Sciatic nerve (tissue), 2 donors: ENCODE measurements around the gene GPC1. TPM values are rescaled to one million over a fixed set of nuclear protein-coding genes. Genes with fewer than 3 reads are reported as not detected.

ENCODE experiments used
- ATAC-seq: fragments of 200-7000 bp; cut with Tn5 transposase; one replicate; pipeline ENCODE4 v1.9.1; 2020; ENCODE audit warnings: mild to moderate bottlenecking, moderate library complexity
- DNase-seq: peaks from one replicate; pipeline ENCODE4 v3.0.0-alpha.2; 2020; ENCODE audit warnings: low spot score
- intact Hi-C: fragments of 100-400 bp; cut with DNase I; formaldehyde crosslinking; loops from one replicate; pipeline ENCODE4 v1.14.2; 2022
- total RNA-seq: library from RNA; stranded (reverse); fragmentation: NEBNext Ultra II Directional; extraction: Animal tissue kit (Norgen Biotek cat#: 25700); gene quantifications from one replicate; pipeline ENCODE4 v1.2.1, GENCODE V29; 2021
- donor health status: DM: no; HTN: no; CAD: no.
- donor health status: DM: no; HTN: no; CAD: no.

The GPC1 gene
- total RNA-seq, 1 donor from 2014 or later: 85.4 TPM

DNA sequence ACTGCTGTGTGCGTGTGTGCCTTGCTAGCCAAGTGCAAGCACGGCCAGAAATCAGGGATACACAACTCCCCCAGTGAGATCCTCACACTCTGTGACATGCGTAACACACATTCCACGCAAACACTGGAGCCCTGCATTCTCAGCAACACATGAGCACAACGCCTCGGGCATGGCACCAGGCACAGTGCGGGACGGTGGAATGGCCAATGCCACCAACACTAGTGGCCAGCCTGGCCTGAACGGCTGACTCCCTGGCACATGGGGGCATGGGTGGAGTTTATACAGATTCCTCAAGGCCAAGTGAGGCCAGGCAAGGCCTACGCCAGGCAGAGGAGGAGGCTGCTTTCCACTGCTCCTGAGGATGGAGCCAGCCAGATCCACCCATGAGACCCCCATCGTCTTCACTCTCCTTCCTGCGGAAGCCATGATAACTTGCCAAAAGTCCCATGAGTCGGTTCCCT is 66.1 kb downstream of the GPC1 start:
- intact Hi-C loops: no loop called here
- peak; percentile 32 for DNase-seq

DNA sequence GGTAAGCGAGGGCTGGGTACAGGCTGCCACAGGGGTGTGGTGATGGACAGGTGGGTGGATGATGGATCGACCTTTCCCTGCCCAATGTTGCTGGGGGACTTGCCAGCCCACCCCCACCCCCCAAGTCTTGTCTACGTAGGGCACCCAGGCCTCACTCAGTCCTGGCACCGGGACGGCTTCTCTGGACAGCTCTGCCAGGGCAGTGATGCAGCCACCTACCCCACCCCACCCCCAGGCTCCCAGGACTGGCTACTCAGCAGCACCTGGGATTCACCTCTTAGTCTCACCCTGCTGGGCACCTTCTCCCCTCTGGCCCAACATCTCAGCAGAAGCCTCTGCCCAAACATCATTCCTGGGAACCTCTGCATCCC is 66.6 kb downstream of the GPC1 start:
- peak; percentile 47 for DNase-seq
- intact Hi-C loops: no loop called here
- no peak for ATAC-seq

More for the DNA sequence above, 66.1 kb downstream of the GPC1 start:
- no peak for ATAC-seq

DNA sequence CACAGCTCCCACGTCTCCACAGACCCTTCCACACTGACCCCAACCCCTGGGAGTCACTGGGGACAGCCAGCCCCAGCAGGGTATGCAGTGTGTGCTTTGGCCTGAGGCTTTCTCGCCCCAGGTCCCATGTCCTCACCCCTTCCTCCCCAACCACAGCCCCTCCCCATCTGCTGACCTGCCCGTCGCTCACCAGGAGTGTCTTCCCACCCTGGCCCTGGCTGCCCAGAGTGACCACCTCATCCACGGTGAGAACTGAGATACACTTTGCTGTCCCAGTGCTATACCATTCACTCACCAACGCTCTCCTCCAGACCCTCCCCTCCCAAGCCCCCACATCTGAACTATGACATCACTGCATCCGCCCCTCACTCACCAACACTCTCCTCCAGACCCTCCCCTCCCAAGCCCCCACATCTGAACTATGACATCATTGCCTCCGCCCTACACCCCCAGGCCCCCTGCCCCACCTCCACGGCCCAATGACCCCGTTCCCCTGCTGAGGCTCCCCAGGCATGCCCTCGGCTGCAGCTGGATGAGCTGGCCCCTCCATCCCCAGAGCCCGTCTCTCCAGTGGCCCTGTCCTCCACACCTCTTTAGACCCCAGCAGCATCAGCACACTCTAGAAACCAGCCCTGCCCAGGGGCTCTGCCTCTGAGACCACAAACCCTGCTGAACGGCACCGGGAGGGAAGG is 67.1 kb downstream of the GPC1 start:
- DNase-seq (peak; percentile 31), ATAC-seq (no peak)
- intact Hi-C loops: no loop called here

DNA sequence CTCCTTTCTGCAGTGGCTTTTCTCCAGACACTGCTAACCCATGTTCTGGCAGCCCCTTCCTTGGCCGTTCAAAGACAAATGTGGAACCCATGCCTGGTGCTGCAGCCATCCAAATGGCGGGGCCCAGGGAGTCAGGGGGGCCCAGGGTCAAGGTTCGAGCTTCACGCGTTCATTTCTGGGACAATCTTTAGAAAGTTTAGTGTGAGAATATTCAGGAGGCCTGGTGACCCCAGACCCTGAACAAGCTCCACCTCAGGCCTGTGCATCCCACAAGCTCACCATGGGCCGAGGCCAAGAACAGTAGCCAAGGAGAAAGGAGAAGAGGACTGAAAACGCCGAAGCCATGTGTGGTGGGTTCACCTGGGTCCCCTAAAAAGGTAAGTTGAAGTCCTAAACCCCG is 67.9 kb downstream of the GPC1 start:
- ATAC-seq: no peak
- intact Hi-C loops: no loop called here
- DNase-seq: peak; percentile 39

DNA sequence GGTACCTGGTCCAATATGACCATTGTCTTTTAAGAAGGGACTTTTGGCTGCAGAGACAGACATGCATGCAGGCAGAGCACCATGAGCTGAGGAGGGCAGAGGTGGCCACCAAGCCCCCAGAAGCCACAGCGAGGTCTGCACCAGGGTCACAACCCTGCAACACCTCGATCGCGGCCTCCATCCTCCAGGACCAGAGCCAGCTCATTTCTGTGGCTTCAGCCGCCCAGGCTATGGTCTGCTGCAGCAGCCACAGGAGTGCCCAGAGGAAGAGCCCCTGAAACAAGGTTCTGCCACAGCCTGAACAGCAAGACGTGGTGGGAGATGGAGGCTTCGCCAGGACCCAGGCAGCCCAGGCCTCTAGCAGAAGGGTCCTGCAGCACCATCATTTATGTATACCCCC is 68.4 kb downstream of the GPC1 start:
- intact Hi-C loops: no loop called here
- DNase-seq (peak; percentile 21), ATAC-seq (no peak)

DNA sequence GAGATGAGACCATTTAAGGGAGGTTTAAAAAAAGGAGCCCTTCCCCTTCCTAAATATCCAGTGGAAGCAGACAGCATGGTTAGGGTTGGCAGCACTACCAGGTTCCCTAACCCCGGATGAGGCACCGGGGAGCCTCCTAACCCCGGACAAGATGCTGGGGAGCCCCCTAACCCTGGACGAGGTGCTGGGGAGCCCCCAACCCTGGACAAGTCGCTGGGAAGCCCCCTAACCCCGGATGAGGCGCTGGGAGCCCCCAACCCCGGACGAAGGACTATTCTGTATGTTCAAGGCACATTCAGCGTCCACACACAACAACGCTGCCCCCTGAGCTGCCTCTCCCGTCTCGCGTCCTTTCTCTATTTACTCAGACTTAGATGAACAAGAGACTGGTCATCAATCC is 70.4 kb downstream of the GPC1 start:
- DNase-seq: peak; percentile 34
- ATAC-seq: no peak
- intact Hi-C loops: no loop called here

DNA sequence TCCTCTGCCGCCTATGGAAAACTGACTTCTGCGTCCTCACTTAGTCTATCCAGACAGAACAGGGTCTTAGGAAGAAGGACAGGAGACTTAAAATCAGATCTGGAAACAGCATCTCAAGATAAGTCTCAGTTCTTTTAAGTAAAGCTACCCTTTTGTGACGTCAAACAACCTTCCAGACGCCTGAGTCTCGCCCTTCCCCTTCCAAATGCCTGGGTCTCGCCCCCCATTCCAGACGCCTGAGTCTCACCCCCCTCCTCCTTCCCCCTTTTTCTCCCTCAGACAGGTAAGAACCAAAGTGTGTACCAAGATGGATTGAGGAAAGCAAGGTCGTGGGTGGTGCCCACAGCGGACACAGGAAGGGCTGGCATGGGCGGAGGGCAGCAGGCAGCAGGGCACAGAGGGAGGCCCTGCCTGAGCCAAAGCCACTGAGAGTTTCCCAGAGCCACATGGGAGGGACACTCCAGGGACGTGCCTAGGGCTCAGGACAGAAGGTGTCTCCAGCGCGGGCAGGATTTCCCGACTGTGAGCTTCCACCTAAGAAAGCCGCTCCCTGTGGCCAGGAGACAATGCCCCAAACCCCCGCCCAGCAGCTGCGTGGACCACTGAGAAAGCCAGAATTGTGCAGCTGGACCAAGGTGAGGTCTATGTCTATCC is 71.1 kb downstream of the GPC1 start:
- intact Hi-C loops: no loop called here
- DNase-seq (no peak), ATAC-seq (no peak)

DNA sequence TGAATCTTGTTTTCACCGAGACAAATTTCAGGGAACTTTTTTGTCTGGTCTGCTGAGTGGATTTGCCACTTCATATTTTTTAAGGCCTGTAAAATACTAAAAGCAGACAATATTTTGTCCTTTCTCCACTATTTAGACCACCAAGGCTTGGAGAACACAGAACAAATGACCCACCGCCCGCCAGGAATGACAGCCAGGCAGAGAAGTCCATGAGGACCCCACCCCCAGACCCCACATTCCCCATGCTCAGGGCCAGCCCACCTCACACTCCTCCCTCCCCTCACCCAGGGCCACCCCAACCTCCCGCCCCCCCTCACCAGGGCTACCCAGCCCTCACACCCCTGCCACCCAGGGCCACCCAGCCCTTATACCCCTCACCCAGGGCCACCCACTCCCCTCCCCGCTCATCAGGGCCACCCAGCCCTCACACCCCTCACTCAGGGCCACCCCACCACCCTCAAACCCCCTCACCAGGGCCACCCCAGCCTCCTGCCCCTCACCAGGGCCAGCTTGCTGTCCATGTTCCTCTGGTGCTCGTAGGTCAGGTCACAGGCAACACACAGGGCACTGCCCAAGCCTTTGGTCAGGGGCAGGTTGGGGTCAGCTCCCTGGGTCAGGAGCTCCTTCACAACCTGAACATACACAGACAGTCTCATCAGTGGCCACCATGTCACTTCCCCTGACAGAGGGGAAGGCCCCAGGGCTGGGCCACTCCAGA is 71.8 kb downstream of the GPC1 start:
- no peak for ATAC-seq
- intact Hi-C loops: no loop called here
- DNase-seq: no peak

DNA sequence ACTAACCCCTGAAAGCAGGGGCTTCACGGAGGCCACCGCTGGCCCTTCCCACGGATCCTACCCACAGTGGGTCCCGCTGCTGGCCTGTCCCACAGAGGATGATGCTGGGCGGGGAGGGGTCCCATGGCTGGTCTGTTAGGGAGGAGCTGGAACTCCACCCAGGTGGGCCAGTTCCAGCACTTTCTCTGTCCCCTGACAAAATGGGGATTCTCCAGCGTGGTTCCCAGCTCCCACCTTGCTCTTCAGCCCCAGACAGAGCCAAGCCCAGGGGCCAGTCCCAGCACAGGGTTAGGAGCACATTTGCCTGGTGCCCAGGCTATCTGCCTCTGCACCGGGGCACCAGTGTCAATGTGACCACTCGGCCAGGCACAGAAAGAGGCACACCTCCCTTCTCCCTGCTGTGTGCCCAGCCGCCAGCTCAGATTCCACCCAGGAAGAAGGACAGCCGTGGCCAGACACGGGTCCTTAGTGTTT is 72.4 kb downstream of the GPC1 start:
- DNase-seq (no peak), ATAC-seq (no peak)
- intact Hi-C loops: no loop called here

DNA sequence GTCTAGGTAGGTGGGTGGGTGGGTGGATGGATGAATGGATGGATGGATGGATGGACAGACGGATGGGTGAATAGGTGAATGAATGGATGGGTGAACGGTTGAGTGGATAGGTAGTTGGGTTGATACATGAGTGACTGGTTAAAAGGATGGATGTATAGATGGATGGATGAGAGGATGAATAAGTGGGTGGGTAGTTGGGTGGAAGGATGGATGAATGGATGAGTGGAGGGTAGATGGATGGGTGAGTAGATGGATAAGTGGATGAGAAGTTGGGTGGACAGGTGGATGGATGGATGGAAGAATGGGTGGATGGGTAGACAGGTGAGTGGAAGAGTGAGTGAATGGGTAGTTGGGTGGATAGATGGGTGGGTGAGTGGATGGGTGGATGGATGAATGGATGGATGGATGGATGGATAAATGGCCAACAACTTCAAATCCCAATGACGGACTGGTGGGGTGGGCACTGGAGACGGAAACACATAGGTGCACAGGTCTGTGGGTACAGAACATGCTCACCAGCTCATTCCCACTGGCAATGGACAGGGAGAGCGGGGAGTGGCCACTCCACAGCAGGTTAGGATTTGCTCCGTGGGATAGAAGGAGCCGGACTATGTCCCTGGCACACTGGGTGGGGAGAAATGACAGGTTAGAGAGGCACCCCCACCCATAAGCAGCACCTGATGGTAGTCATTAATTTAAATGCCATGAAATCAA is 73.5 kb downstream of the GPC1 start:
- intact Hi-C loops: no loop called here
- ATAC-seq (no peak), DNase-seq (peak; percentile 23)

DNA sequence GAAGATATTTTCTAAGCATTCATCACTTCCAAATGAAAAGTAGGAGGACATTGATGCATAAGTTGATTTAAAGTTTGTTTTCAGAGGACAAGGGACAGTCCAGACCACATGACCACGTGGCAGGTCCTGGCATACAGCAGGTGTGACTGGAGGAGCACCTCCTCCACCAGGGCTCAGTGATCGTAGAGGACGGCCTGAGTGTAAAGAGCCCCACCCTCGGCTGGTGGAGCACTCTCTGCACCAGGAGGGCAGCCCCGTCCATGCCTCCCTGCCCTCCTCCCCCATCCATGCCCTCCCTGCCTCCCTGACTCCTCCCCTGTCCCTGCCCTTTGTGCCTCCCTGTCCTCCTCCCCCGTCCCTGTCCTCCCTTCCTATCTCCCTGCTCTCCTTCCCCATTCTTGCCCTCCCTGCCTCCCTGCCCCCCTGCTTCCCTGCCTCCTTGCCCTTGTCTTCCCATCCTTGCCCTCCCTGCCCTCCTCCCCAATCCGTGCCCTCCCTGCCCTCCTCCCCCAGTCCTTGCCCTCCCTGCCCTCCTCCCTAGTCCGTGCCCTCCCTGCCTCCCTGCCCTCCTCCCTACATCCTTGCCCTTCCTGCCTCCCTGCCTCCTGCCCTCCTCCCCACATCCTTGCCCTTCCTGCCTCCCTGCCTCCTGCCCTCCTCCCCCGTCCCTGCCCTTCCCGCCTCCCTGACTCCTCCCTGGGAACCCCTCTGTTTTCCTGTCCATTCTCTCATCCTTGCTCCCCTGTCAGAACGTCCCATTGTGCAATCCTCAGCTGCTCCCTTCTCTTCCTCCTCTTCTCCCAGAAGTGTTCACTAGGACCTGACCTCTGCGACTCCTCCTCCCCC is 74.4 kb downstream of the GPC1 start:
- DNase-seq: peak; percentile 48
- no peak for ATAC-seq
- intact Hi-C loops: no loop called here

DNA sequence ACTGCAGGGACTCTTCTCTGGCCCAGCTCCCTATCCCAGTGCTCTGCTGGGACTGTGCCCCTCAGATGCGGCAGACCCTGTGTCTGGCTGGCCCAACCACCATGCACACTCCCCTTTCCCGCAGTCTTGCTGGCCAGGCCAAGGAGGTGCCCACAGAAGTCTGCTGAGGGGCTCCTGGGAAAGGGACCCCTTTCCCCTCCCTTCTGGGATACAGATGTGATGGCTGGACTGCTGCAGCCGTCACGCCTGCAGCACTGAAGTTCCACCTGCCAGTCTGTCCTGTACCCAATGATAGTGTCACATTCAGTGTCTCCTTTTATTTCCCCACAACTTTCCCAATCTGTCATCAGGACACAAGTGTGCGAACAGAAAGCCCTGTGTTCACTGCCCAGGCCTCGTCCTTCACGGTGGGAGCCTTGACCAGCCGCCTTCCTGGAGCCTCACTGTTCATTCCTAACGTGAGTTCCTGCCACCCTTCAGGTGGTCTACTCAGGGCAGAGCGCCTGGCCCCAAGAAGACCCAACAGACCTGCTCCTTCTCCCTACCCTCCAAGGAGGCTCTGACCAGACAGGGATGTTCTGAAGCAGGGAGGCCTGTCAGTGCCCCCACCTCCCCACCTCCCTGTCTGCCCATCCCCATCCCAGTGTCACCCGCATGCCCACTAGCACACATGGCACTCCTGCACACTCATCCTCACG is 75.2 kb downstream of the GPC1 start:
- DNase-seq (peak; percentile 5), ATAC-seq (no peak)
- intact Hi-C loops: no loop called here

DNA sequence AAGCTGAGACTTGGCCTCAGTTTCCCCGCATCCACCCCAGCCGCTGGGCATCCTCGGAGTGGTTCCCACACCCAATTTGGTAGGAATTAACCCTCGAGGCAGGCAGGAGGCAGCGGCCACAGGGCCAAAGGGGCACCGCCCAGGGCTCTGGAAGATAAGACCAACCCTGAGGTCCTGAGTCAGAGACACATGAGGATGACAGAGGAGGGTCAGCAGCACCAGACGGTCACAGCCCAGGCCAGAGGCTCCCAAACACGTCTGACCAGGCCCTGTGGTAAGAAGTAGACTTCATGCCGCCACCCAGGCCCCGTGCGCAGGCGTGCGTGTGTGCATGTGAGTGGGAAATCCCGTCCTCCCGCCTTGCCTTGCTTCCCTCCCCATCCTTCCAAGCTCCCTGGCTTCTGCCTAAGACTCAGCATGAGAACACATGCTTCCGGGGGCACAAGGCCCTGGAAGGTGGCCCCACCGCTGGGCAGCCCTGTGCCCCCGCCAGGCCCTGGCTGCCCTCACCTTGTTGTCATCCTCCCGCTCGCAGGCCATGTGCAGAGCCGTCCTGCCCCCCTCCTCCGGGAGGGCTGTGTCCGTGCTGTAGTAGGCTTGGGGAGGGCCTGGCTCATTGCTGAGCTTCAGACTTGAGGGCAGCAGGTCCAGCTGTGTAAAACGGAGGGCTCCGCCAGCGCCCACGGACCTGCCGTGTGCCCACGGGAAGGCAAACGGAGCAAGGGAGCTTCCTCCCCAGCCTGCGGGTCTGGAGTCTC is 76.1 kb downstream of the GPC1 start:
- ATAC-seq (no peak), DNase-seq (peak; percentile 44)
- intact Hi-C loops: no loop called here

DNA sequence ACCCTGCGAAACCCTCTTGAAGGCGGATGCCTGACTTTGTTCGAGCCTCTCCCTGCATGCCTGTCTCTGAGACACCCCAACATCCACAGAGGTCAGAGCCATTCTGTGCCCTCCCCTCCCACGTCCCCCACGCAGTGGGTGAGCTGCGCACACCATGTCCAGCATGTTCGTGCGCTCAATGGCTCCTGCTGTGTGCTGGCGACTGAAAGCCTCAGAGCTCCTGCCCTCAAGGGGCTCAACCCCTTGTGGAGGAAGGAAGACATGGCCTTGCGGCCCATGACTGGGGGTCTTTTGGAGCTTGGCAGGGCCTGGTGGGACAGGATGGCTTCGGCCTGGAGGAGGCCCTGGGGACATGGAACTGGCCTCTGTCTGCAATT is 76.6 kb downstream of the GPC1 start:
- ATAC-seq (no peak), DNase-seq (no peak)
- intact Hi-C loops: no loop called here

DNA sequence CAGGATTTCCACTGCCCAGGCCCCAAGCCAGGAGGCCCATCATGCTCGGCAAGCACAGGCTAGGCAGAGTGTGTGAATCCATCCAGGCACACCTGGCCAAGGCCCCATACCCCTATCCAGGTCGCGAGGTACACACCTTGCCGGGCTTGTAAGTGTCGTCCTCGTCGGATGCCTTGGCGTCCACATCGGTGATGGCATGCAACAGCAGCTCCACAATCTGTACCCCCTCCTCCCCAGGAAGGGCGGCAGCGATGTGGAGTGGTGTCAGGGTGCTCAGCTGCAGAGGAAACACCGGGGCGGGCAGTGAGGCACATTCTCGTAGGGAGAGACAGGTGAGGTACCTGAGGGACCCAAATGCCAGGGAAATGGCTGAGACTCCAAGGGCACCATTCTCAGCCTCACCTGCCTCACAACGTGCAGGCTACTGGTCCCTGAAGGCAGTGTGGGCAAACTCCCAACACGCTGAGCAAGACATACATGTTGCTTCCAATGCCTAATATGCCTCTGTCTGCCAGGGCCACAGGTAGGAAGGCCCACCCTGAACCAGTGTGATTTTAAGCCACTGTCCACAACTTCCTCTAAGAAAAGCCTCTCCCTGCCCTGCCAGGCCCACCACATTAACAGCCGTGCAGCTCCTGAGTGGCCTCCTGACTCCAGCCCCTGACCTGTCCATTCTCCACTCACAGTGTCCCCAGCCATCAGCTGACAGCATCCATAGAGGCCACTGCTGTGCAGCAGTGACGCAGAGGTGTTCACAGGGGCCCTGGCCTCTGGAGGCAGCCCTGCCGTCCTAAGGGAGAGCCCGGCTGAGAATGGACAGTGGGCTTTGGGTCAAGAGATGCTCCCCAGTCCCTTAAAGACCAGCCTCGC is 77.4 kb downstream of the GPC1 start:
- intact Hi-C loops: no loop called here
- DNase-seq (peak; percentile 54), ATAC-seq (no peak)

DNA sequence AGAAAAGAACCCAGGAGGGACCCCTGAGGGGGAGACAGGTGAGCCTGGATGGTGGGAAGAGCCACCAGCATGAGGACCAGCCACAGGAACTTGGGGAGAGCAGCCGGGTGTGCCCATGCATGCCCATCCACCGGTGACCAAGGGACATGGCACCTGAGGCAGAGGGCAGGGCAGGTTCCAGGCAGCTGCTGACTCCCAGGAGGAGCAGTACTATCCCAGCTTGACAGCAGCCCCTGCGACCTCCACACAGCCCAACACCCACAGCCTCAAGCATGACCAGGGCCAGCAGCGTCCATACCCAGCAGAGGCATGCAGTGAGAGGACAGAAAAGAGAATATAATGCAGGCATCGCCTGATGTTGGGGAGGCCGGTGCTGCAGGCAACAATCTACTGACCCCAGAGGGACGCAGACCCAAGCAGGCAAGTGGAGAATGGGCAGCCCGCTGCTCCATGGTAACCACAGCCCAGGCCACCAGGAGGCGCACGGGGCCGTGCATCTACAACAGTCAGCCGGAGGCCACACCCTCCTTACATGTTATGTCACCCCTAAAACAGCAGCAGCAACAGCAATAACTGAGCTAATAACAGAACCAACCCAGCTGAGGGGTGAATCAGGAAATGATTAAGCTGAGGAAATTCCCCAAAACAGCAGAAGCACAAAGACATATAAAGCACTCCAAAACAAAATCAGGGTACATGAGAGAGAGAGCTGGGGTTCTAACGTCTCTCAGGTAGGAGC is 78.3 kb downstream of the GPC1 start:
- ATAC-seq (peak; percentile 94), DNase-seq (peak; percentile 86)
- intact Hi-C loops: no loop called here
